ENCODE measurements around the gene MPZL2.

GRCh38 chr11:118264569-118265465 is 720 bp upstream of the MPZL2 start:
- TF ChIP-seq CTCF (IDR thresholded peaks at IDR 0.05 in 4 of 5, conservative IDR thresholded peaks at IDR 0.05 in 1 of 5), result no peak
- TF ChIP-seq POLR2A (IDR thresholded peaks at IDR 0.05), result no peak

Data from gastrocnemius medialis (tissue), 4 donors.